ACC112 (cell line): Measurements from ENCODE around the gene BGN.

ENCODE experiments used
- H2AFZ ChIP-seq: fragments of 200-600 bp; sonication (generic); one replicate; pipeline ENCODE4 v1.6.0; 2017; ENCODE audit warnings: antibody characterized with exemption, low read length; ENCODE audit not compliant: unreplicated experiment
- H3K27ac ChIP-seq: fragments of 200-600 bp; sonication (generic); 2 replicates; pipeline ENCODE4 v1.5.1; 2014; ENCODE audit warnings: low read depth, mild to moderate bottlenecking, antibody characterized with exemption, low read length, moderate library complexity
- H3K27me3 ChIP-seq: fragments of 200-600 bp; sonication (generic); 2 replicates; pipeline ENCODE4 v1.6.1; 2014; ENCODE audit warnings: mild to moderate bottlenecking, antibody characterized with exemption, low read length, moderate library complexity, mixed read lengths; ENCODE audit not compliant: insufficient read depth
- H3K36me3 ChIP-seq: fragments of 200-600 bp; sonication (generic); 2 replicates; pipeline ENCODE4 v1.6.1; 2016; ENCODE audit warnings: mild to moderate bottlenecking, antibody characterized with exemption, low read length, moderate library complexity, mixed read lengths; ENCODE audit not compliant: insufficient read depth
- H3K4me1 ChIP-seq: fragments of 200-600 bp; sonication (generic); one replicate; pipeline ENCODE4 v1.6.1; 2016; ENCODE audit warnings: low read length, mixed read lengths; ENCODE audit not compliant: insufficient read depth, unreplicated experiment, control insufficient read depth
- H3K4me3 ChIP-seq: fragments of 200-600 bp; sonication (generic); 2 replicates; pipeline ENCODE4 v1.5.1; 2014; ENCODE audit warnings: mild to moderate bottlenecking, low read depth, low read length
- H3K79me2 ChIP-seq: fragments of 200-600 bp; sonication (generic); one replicate; pipeline ENCODE4 v1.6.0; 2016; ENCODE audit warnings: low read length; ENCODE audit not compliant: control insufficient read depth, unreplicated experiment, insufficient read depth

The BGN gene

DNA sequence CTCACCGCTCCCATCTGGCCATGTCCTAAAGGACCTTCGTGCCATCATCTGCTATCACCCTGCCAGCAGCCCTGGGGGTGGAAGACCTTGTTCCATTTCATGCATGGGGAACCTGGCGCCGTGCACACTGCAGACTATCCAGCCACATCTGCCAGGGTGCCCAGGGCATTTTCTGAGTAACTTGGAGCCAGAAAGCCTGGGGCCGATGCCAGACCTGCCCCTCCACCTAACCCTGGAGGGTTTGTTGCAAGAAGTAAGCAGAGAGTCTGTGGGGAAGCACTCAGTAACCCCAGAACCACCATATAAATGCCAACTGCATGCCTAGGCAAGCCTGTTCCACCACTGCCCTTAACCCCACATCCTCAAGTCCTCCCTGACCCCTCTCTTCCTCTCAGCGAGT, 31.7 kb upstream of the BGN start:
- Histone ChIP-seq H3K27ac (no peak overlapping the region), H2AFZ (no peak overlapping the region), H3K4me3 (no peak overlapping the region), H3K79me2 (no peaks in the 10 kb centered on the region), H3K27me3 (no peaks in the 10 kb centered on the region), H3K36me3 (no peaks in the 10 kb centered on the region), H3K4me1 (no peaks in the 10 kb centered on the region)

DNA sequence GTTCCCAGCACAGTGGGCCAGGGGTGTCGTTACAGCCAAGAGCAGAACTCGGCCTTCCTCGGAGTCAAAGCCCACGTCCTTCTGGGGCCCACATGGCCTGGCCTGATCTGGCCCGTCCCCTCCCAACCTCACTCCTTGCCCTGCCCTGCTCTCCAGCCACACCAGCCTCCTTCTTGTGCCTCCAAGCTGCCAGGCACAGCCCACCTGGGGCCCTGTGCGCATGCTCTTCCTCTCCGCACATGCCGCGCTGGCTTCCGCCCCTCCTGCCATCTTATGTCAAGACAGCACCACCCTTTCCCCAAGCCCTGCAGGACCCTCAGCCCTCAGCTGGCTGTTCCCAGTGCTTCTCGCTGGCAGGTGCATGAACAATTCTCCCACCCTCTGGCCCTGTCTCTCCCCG, 31.2 kb upstream of the BGN start:
- H3K4me3 ChIP-seq: no peak overlapping the region
- no peak overlapping the region for H2AFZ ChIP-seq
- no peak overlapping the region for H3K27ac ChIP-seq
- no peaks in the 10 kb centered on the region for H3K36me3 ChIP-seq
- no peaks in the 10 kb centered on the region for H3K27me3 ChIP-seq
- no peaks in the 10 kb centered on the region for H3K79me2 ChIP-seq
- H3K4me1 ChIP-seq: no peaks in the 10 kb centered on the region

DNA sequence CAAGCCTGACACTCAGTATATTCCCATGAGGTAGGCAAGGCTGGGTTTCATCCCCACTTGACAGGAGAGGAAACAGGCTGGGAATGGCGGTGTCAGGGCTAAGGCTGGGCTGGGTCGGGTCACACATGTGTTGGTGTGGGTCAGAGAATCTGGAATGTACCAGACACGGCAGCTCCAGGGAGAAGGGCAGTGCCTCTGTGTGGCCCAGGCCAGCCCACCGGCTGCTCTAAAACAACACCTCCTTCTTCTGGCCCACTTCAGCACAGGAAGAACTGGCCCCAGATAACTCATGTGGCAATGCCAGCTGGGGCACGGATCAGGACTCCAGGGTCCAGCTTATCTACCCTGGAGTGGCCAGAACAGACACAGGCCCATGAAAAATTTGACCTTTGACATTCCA, 30.7 kb upstream of the BGN start:
- Histone ChIP-seq H3K27me3 (no peaks in the 10 kb centered on the region), H3K4me3 (no peak overlapping the region), H3K27ac (no peak overlapping the region), H3K79me2 (no peaks in the 10 kb centered on the region), H3K36me3 (no peaks in the 10 kb centered on the region), H3K4me1 (no peaks in the 10 kb centered on the region), H2AFZ (no peak overlapping the region)

DNA sequence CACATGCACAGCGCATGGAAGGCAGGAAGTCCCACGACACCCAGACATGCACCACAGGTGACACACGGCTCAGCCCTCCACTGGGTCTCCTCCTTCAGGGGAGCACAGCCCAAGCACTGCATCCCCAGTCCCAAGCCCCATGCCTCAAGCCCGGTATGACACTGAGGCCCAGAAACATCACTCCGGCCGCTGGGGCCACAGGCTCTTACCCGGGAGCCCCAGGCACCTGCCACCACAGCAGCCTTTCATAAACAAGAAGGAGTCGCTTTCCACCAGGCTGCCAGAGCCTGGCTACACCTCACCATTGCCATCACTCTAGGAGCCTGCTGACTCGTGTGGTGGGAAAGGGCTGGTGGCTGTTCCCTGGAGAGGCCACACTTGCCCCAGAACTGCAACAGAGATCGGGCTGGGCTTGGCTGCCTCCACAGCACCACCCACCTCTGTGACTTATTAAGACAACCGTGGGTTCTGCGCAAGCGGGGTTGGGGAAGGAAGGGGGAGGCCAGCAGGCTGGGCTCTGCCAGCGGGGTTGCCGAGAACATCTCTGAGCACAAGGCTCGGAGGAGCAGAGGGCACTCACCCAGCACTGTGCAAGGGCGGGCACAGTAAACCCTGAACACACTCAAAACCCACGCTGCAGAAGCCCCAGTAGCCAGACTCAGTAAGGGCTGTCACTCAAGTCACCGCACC, 28.9 kb upstream of the BGN start:
- Histone ChIP-seq H3K27ac (no peak overlapping the region), H3K27me3 (no peaks in the 10 kb centered on the region), H2AFZ (no peak overlapping the region), H3K79me2 (peaks cover 2% of the 10 kb centered on the region), H3K4me1 (no peaks in the 10 kb centered on the region), H3K4me3 (no peak overlapping the region), H3K36me3 (no peaks in the 10 kb centered on the region)

DNA sequence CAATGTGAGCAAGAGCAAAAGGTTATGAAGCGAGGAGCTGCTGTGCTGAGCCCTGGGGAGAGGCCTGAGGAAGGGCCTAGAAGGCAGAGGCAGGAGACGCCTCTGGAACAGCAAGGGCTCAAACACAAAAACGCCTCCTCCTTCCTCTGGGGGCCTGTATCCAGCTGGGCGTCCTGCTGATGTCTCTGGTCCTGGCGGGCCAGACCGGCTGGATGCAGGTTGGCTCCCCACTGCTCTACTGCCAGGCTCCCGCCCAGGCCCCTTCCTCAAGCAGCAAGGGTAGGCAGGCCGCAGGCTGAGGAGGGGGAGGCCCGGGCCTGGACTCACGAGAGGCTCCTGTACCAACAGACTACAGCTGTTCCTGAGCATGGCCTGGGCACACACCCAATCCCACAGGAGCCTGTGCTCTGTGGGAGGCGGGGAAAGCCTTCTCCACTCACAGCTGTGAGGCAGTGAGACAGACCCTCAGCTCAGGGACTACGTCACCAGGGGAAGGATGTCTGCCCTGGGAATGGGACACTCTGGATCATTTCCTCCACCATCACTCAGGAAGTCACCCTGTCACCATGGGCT, 26.7 kb upstream of the BGN start:
- H2AFZ ChIP-seq: no peak overlapping the region
- no peak overlapping the region for H3K27ac ChIP-seq
- peaks cover 2% of the 10 kb centered on the region for H3K79me2 ChIP-seq
- H3K4me1 ChIP-seq: no peaks in the 10 kb centered on the region
- no peak overlapping the region for H3K4me3 ChIP-seq
- no peaks in the 10 kb centered on the region for H3K27me3 ChIP-seq
- H3K36me3 ChIP-seq: no peaks in the 10 kb centered on the region

DNA sequence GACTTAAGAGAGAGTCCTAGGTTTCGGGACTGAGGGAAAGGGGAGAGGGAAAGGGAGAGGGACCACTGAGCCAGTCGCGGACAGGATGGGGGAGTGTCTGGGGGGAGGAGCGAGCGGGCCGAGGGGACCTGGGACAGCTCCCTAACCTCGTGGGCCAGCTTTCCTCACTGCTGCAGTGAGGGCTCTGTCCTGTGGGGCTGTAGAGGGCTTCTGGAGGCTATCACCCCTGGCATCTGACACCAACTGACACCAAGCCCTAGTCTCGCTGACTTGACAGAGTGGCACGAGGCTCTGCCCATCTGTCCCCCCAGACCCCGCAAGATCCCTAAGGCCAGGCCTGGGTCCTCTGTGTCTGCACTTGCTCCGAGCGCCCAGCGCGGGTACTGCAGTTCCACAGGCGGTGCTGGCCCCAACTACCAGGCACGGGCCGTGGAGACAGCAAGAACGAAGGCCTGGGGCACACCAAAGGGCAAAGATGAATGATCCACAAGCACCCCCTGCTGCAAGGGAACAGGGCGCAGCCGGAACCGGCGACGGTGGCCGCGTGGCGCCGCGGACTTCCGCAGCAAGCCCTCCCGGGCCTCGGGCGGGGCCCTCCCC, 24.9 kb upstream of the BGN start:
- no peak overlapping the region; the same call in 1 of the 2 replicates for H3K27ac ChIP-seq

DNA sequence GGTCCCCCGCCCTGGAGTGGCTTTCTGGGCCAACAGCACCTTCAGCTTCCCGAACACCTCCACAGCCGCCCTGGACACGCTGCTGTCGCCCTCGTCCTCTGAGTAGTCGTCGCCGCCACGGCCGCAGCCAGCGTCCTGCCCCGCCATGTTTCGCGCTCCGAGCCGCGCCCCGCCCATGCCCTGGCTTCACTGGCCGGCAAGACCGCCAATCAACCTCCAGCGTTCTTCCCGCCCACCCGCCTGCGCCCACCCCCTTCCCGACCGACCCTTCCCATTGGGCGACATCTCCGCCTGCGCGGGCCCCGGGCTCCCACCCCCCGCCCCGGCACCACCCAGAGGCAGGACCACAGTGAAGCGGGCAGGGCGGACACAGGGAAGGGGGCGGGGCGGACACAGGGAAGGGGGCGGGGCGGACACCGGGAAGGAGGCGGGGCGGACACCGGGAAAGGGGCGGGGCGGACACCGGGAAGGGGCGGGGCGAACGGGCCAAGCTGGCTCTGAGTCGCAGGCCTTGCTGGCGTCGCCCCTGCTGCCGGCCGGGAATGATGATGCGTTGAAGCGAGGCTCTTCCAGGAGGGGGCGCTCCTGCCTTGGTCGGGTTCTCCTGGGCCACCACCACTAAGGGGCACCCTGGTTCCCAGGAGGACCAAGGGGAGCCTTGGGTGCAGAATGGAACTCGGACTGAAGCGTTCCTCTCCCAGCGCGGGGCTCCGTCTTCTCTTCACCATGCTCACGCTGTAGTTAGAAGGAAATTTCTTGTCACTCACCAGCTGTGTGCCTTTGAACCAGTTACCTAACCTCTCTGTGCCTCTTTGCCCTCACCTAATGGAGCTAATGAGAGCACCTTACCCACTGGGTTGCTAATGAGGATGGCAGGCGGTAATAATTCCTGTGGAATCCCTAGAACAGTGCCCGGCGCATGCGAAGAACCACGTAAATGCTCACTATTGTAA, 24.1 kb upstream of the BGN start, which contains the start of gene HAUS7:
HAUS7 (minus strand) TSS at position 166 of the 953 bp plus-strand sequence; CDS start at position 147, 19 bp downstream.
- Histone ChIP-seq H3K4me3 (peak within 1 kb of the TSS; percentile 93), H3K36me3 (no peaks in the 10 kb centered on the region), H3K79me2 (peaks cover 2% of the 10 kb centered on the region), H2AFZ (peak within 1 kb of the TSS; percentile 38), H3K27ac (no peak within 1 kb of the TSS; the same call in 1 of the 2 replicates), H3K27me3 (no peaks in the 10 kb centered on the region), H3K4me1 (peaks cover 12% of the 10 kb centered on the region)

More for the DNA sequence above, 24.9 kb upstream of the BGN start:
- Histone ChIP-seq H3K36me3 (no peaks in the 10 kb centered on the region), H3K4me1 (peaks cover 5% of the 10 kb centered on the region), H3K4me3 (peak overlapping the region; percentile 93), H3K79me2 (peaks cover 2% of the 10 kb centered on the region), H3K27me3 (no peaks in the 10 kb centered on the region), H2AFZ (peak overlapping the region; percentile 38)

DNA sequence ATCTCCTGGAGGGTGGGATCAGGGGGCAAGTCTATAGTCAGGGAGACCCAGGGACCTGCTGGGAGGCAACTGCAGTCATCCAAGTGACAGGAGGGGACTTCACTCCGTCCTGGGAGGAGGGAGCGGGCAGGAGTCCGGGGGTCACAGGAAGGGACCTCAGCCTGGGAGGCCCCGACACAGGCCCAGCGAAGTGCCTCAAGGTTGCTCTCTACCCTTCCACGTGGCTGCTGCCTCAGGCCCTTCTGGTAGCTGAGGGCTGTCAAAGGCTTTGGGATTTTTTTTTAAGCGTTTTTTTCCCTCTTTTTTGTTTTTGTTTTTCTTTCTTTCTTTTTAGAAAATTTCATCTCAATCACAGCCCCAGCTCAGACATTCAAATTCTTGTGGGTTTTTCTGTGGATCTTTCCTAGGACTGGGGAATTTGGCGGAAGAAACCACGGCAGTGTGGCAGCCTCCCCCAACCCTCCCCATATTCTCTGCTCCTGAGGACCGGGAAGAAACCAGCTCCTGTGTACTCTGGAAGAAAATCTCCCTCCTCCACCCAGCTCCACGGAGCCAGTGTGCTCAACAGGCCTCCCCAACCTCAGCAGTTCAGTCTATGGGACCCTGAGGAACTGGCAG, 23.0 kb upstream of the BGN start:
- Histone ChIP-seq H3K4me1 (peaks cover 23% of the 10 kb centered on the region), H3K27me3 (no peaks in the 10 kb centered on the region), H3K36me3 (no peaks in the 10 kb centered on the region), H3K27ac (no peak overlapping the region), H3K79me2 (peaks cover 2% of the 10 kb centered on the region), H3K4me3 (no peak overlapping the region), H2AFZ (no peak overlapping the region)

DNA sequence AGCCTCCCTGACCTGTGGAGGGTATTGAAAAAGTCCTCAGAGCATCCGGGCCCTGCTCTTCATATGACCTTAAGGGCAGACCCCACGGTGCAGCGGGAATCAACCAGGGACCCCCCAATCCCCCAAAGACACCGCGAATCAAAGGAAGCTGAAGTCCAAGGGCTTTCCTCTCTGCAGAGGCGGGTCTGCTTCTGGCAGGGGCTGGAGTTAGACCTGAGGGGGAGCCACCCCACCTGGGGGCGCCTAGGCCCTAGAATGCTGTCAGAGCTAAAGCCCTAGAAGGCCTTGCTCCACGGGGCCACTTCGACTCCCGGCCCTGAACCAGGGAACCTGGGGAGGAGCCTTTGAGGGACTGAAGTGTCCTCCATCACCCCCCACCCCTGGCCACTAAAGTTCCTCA, 21.7 kb upstream of the BGN start:
- no peak overlapping the region for H3K4me3 ChIP-seq
- no peak overlapping the region for H3K27ac ChIP-seq
- H3K36me3 ChIP-seq: no peaks in the 10 kb centered on the region
- no peaks in the 10 kb centered on the region for H3K27me3 ChIP-seq
- H3K79me2 ChIP-seq: peaks cover 2% of the 10 kb centered on the region
- H3K4me1 ChIP-seq: peaks cover 34% of the 10 kb centered on the region
- H2AFZ ChIP-seq: no peak overlapping the region

DNA sequence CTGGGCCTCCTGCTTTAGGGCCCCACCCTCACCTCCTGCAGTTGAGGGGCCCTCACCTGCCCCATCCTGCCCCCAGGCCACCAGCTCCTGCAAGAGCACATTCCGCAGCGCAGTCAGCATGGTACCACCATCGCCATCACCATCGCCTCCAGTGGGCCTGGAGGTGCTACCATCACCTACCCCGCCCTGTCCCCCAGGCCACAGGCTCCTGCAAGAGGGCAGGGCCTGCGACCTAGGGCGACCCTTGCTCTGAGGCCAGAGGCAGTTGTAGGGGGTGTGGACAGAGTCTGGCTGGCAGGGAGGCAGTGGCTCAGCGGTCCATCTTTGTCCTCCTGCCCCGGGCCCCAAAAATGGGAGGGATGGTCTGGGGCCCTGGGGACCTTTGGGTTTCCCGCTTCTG, 20.5 kb upstream of the BGN start:
- H3K4me3 ChIP-seq: no peak overlapping the region
- H3K79me2 ChIP-seq: peaks cover 2% of the 10 kb centered on the region
- no peak overlapping the region for H2AFZ ChIP-seq
- H3K27ac ChIP-seq: no peak overlapping the region
- no peaks in the 10 kb centered on the region for H3K27me3 ChIP-seq
- peaks cover 34% of the 10 kb centered on the region for H3K4me1 ChIP-seq
- H3K36me3 ChIP-seq: no peaks in the 10 kb centered on the region
